AG09309 (cell line): ENCODE results near the gene MAD1L1.

Source experiments
- DNase-seq: peaks from one replicate; pipeline ENCODE4 v3.0.0-alpha.2; 2010; ENCODE audit warnings: low read depth
- H3K4me3 ChIP-seq: 2 replicates; pipeline ENCODE4 v1.5.1; 2011; ENCODE audit warnings: mild to moderate bottlenecking, low read depth, low read length, moderate library complexity; ENCODE audit not compliant: control insufficient read depth
- TF ChIP-seq, protein P1 (sequence below): IDR thresholded peaks from 2 replicates; pipeline ENCODE4 v1.5.1; 2011; ENCODE audit warnings: mild to moderate bottlenecking, low read depth, low read length, inconsistent platforms; ENCODE audit not compliant: insufficient read depth, control insufficient read depth; ENCODE audit errors: missing control alignments

MAD1L1 gene

DNA sequence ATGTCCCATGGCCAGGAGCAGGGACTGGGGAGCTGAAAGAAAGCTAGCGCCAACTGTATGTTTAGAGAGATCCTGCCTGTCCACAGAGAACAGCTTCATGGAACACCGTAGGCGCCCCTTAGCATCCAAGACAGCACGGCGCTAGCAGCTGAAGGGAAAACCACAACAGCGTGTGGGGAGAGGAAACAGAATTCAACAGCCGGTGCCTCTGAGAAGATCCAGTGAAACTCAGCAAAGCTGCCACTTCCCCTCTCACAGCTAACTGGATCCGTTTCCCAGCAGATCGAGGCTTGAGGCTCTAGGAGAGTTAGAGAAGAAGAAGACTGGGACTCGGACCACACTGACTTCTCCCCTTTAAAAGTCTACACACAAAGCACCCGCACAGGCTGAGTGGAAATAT, 145.0 kb downstream of the MAD1L1 start:
- TF ChIP-seq, protein P1, sequence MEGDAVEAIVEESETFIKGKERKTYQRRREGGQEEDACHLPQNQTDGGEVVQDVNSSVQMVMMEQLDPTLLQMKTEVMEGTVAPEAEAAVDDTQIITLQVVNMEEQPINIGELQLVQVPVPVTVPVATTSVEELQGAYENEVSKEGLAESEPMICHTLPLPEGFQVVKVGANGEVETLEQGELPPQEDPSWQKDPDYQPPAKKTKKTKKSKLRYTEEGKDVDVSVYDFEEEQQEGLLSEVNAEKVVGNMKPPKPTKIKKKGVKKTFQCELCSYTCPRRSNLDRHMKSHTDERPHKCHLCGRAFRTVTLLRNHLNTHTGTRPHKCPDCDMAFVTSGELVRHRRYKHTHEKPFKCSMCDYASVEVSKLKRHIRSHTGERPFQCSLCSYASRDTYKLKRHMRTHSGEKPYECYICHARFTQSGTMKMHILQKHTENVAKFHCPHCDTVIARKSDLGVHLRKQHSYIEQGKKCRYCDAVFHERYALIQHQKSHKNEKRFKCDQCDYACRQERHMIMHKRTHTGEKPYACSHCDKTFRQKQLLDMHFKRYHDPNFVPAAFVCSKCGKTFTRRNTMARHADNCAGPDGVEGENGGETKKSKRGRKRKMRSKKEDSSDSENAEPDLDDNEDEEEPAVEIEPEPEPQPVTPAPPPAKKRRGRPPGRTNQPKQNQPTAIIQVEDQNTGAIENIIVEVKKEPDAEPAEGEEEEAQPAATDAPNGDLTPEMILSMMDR: no peak
- DNase-seq: no peak
- no peak overlapping the region for H3K4me3 ChIP-seq

DNA sequence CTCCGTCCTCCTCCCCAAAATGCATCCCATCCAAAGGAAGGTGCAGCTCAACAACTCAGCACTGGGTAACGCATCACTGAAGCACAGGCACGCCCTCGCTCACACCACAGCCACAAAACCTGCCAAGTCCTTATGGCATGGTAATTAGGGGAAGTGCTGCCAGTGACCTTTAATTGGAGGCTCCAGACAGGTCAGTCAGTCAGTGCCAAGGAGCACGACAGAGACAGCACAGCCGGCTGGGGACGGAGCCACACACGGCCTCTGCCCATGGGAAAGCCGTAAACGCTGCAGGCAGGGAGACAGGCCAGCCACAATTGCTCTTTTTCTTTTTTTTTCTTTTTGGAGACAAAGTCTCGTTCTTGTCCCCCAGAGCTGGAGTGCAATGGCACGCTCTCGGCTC, 146.5 kb downstream of the MAD1L1 start:
- H3K4me3 ChIP-seq: no peak overlapping the region
- DNase-seq: no peak

DNA sequence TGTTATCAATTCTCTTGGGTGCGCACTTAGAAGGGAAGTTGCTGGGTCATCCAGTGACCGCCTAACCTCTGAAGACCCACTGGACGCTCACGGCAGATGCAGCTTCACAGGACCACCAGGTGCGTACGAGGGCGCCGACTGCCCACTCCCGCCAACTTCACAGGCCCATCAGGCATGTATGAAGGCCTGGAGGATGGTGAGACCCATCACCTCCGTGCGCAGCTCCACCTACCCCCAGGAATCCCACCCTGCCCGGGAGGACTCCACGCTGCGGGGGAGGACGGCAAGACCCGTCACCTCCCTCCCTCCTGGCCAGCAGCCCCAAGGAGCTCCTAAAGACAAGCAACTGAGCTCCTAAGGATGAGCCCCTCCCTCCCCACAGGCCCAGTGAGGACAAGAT, 146.9 kb downstream of the MAD1L1 start:
- no peak for DNase-seq
- TF ChIP-seq, protein P1: no peak

More for the DNA sequence above, 146.5 kb downstream of the MAD1L1 start:
- TF ChIP-seq, protein P1: no peak

DNA sequence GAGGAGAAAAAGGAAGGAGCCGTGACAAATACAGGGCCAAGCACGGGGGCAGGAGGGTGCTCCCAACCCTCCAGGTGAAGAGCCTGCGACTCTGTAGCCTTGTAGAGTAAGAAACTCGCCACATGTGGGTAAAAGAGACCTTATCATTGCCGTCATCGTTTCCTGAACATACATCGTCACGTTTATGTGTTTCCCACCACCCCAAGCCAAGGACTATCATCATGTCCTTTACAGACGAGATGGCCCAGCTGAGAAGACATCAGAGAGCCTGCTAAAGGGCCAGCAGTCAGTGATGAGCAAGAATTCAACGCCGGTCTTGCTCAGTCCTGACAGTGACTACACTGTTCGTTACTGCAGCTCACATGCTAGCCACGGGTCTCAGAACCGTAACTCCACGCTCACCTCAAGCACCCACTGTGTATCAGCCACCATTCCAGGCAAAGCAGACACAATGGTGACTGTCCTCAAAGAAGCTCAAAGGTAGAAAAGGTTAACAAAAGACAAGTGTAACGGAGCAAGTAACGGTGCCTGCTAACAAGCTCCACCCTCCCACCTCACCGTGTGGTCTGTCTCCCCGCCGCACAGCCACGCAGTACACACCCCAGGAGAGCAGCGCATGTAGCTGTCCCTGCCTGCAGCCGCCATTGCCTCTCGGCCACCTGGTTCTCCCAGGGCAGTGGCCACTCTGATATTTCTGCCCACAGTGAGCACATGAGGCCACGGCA, 147.8 kb downstream of the MAD1L1 start:
- no peak for DNase-seq
- TF ChIP-seq, protein P1: no peak
- no peak overlapping the region for H3K4me3 ChIP-seq

More for the DNA sequence above, 146.9 kb downstream of the MAD1L1 start:
- H3K4me3 ChIP-seq: no peak overlapping the region

DNA sequence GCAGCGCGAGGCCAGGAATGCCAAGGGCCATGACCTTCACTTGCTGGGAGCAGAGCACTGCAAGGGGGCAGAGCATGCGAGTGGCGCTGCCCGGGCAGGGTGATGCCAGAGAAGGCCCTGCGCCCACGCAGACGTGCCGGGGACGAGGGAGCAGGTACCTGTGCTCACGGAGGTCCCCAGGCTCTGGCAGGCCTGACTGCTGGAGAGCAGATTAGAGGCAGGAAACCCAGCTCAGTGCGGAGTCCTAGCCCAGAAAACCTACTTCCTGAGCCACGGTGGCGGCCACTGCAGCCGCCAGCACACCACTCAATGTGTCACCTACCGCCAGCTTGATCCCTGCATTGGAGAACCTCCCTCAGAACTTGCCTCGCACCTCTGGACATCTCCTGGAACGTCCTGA, 148.4 kb downstream of the MAD1L1 start:
- TF ChIP-seq, protein P1: no peak
- H3K4me3 ChIP-seq: no peak overlapping the region
- DNase-seq: no peak

DNA sequence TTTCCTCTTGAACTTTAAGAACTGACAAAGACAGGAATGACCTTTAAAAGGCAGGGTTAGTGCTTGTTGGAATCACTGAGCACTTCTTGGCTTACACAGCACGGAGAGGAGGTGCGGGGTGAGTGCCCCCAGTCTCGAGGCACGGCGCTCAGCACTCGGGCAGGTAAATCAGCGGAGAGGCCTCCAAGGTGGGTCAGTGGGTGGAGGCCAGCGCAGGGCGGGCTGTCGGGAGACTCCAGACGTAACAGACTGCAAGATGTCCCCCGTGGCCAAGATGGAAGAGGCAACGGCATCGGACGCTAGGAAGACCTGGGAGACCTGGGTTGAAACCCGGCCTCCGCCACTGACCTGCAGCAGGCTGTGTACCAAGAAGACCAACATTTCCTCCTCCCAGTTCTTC, 149.4 kb downstream of the MAD1L1 start:
- DNase-seq: no peak
- TF ChIP-seq, protein P1: no peak

More for the DNA sequence above, 149.4 kb downstream of the MAD1L1 start:
- H3K4me3 ChIP-seq: no peak overlapping the region
